ENCODE results near the gene BCAR3.

- TF ChIP-seq CTCF (tag by site-specific recombination; IDR thresholded peaks at IDR 0.05), result no peak
- TF ChIP-seq ZNF561 (tag by site-specific recombination; IDR thresholded peaks at IDR 0.05; ENCODE audit: borderline replicate concordance), result no peak
- TF ChIP-seq ZNF48 (tag by site-specific recombination; IDR thresholded peaks at IDR 0.05), result no peak
- no peak for TF ChIP-seq ZNF341 (tag by site-specific recombination; IDR thresholded peaks at IDR 0.05; ENCODE audit: low read depth)
- TF ChIP-seq TRIM28 (IDR thresholded peaks at IDR 0.05; ENCODE audit: borderline replicate concordance, low read length), result no peak
- TF ChIP-seq ZNF670 (tag by site-specific recombination; IDR thresholded peaks at IDR 0.05; ENCODE audit: low read depth), result no peak
- TF ChIP-seq SP3 (tag by site-specific recombination; IDR thresholded peaks at IDR 0.05), result no peak
- TF ChIP-seq ZNF449 (tag by site-specific recombination; IDR thresholded peaks at IDR 0.05), result no peak
- no peak for TF ChIP-seq ZFP3 (tag by site-specific recombination; IDR thresholded peaks at IDR 0.05; ENCODE audit: low read depth)
Measured at GRCh38 chr1:93623436-93623835, 58.2 kb downstream of the BCAR3 start.
